Midbrain (tissue), 1 donor: ENCODE results near the gene PCSK5.

ENCODE experiments used
- DNase-seq: peaks from one replicate; lab custom pipeline; 2025; lab: John Stamatoyannopoulos, UW

Gene PCSK5

DNA sequence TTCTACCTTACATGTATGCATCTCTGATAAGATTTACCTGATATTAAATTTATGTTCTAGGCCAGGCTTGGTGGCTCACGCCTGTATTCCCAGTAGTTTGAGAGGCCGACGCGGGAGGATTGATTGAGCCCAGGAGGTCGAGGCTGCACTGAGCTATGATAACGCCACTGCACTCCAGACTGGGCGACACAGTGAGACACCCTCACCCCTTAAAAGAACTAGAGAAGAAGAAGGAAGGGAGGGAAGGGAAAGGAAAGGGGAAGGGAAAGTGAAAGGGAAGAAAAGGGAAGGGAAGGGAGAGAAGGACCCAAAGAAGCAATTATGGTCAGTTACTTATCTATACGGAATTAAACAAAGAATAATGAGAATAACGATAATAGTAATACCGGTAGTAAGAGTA is 504.9 kb downstream of the PCSK5 start:
- no peak for DNase-seq

GRCh38 chr9:76396144-76396543 is 505.7 kb downstream of the PCSK5 start:
- no peak for DNase-seq

DNA sequence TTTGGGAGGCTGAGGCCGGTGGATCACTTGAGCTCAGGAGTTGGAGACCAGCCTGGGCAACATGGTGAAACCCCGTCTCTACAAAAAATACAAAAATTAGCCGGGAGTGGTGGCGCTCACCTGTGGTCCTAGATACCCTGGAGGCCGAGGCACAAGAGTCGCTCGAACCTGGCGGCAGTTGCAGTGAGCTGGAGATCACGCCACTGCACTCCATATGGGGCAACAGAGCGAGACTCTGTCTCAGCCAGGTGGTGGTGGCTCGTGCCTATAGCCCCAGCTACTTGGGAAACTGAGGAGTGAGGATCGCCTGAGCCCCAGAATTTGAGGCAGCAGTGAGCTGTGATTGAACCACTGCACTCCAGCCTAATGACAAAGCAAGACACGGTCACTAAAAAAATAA is 506.1 kb downstream of the PCSK5 start:
- DNase-seq, result no peak

- no peak for DNase-seq
Observed at GRCh38 chr9:76399856-76400255, 509.4 kb downstream of the PCSK5 start.

DNA sequence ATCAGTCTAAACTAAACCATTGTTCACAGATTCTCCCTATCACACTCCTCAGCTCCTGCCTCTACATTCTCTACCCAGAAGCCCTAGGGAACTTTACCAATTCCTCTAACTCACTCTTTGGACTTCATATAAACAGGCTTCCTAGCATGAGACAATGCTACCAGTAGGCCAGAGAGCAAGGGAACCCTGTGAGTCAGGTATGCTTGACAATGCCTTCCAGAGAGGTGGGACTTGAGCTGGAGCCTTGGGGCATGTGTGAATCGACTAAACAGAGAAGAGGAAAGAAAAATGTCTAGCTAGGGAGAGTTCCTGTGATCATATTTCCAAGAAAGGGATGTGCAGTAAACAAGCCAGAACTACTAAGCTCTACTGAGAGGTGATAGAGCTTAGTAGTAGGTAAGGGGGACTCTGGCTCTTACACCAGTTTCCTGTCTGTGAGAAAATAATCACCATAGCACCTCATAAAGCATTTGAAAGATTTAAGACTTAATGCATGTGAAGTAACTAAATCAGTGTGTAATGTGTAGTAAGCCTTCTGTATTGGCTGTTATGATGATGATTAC is 510.1 kb downstream of the PCSK5 start:
- DNase-seq, result no peak

DNA sequence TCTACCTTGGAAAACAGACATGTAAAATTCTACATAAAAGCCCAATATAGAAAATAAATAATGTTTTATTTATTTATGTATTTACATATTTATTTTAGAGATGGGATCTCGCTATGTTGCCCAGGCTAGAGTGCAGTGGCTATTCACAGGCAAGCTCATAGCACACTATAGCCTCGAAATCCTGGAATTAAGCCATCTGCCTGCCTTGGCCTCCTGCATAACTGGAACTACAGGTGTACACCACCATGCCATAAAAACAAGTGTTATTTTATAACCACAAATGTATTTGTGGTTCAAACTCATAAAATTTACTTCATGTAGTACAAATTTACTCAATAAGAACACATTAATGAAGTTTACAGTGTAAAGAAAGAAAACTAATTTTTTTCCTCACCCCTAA is 510.7 kb downstream of the PCSK5 start:
- DNase-seq, result no peak

- no peak for DNase-seq
Observed at GRCh38 chr9:76401580-76402354, 511.3 kb downstream of the PCSK5 start.

DNA sequence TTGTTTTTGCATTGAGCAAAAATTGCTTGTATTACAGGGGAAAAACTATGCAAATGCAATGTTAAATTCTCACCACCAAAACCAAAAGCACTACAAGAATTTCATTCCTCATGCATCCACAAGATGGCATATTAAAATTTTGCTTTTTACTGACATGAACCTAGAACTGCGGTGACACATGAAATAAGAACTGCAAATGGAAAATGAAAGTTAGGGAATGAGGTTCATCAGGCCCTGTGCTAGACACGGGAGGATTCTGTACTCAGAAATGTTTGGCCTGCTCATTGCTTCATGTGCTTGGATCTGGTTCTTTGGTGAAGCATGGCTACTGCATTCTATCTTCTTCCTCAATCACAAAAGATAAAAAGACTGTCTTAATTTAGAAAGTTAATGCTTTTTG is 512.9 kb downstream of the PCSK5 start:
- peak; percentile 17 for DNase-seq

- DNase-seq, result no peak
Observed at GRCh38 chr9:76404401-76404800, 513.9 kb downstream of the PCSK5 start.

DNA sequence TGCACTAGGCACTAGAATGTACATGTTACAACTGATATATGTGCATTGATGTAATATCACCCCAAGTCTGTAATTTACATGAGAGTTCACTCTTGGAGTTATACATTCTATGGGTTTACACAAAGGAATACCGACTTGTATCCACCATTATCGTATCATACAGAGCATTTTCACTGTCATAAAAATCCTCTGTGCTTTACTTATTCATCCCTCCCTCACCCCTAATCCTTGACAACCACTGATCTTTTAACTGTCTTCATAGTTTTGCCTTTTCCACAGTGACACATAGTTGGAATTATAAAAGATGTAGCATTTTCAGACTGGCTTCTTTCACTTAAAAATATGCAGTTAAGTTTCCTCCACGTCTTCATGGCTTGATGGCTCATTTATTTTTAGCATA is 514.9 kb downstream of the PCSK5 start:
- DNase-seq, result no peak

DNA sequence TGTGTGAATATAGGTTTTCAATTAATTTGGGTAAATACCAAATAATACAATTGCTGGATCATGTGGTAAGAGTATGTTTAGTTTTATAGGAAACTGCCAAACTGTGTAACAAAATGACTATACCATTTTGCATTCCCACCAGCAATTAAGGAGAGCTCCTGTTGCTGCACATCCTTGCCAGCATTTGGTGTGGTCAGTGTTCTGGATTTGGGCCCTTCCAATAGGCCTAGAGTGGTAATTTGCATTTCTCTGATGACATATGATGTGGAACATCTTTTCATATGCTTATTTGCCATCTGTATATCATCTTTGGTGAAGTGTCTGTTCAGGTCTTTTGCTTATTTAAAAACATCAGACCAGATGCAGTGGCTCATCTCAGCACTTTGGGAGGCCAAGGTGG is 515.4 kb downstream of the PCSK5 start:
- no peak for DNase-seq
